Measurements from ENCODE around the gene GRK5.

Gene GRK5

GRCh38 chr10:119446441-119447277 is 239.3 kb downstream of the GRK5 start:
- Histone ChIP-seq H3K4me3 (ENCODE audit: insufficient read depth, low read length, poor library complexity, severe bottlenecking) (no peak overlapping the region), H4K20me1 (ENCODE audit: low read depth, low read length) (no peaks in the 10 kb centered on the region), H3K4me2 (ENCODE audit: low read depth, low read length, poor library complexity, severe bottlenecking) (no peak overlapping the region), H3K9me2 (replicated peaks; ENCODE audit: insufficient read depth, low read length) (no peaks in the 10 kb centered on the region), H3K36me3 (ENCODE audit: low read length) (no peaks in the 10 kb centered on the region), H3K79me2 (ENCODE audit: insufficient read depth, low read length) (no peaks in the 10 kb centered on the region), H3K9me3 (ENCODE audit: insufficient read depth, low read length) (no peaks in the 10 kb centered on the region), H3F3A (ENCODE audit: insufficient read depth) (no peaks in the 10 kb centered on the region), H3K9ac (ENCODE audit: low read length) (no peak overlapping the region), H3K27ac (ENCODE audit: low read depth, low read length) (no peak overlapping the region), H2AFZ (ENCODE audit: low read depth, low read length, severe bottlenecking) (no peak overlapping the region), H3K27me3 (ENCODE audit: low read length) (no peaks in the 10 kb centered on the region)
- TF ChIP-seq EZH2phosphoT487 (conservative IDR thresholded peaks at IDR 0.05; ENCODE audit: low read length): no peak
- TF ChIP-seq CTCF (IDR thresholded peaks at IDR 0.05; ENCODE audit: insufficient read depth, low read length, poor library complexity, severe bottlenecking): no peak

GRCh38 chr10:119447421-119447820 is 240.1 kb downstream of the GRK5 start:
- Histone ChIP-seq H3K9me3 (ENCODE audit: insufficient read depth, low read length) (no peaks in the 10 kb centered on the region), H3F3A (ENCODE audit: insufficient read depth) (no peaks in the 10 kb centered on the region), H3K27ac (ENCODE audit: low read depth, low read length) (no peak overlapping the region), H3K9me2 (replicated peaks; ENCODE audit: insufficient read depth, low read length) (no peaks in the 10 kb centered on the region), H3K9ac (ENCODE audit: low read length) (no peak overlapping the region), H3K36me3 (ENCODE audit: low read length) (no peaks in the 10 kb centered on the region), H4K20me1 (ENCODE audit: low read depth, low read length) (no peaks in the 10 kb centered on the region), H3K4me3 (ENCODE audit: insufficient read depth, low read length, poor library complexity, severe bottlenecking) (no peak overlapping the region), H3K4me2 (ENCODE audit: low read depth, low read length, poor library complexity, severe bottlenecking) (no peak overlapping the region), H3K79me2 (ENCODE audit: insufficient read depth, low read length) (no peaks in the 10 kb centered on the region), H2AFZ (ENCODE audit: low read depth, low read length, severe bottlenecking) (no peak overlapping the region), H3K27me3 (ENCODE audit: low read length) (no peaks in the 10 kb centered on the region)
- no peak for TF ChIP-seq EZH2phosphoT487 (conservative IDR thresholded peaks at IDR 0.05; ENCODE audit: low read length)
- TF ChIP-seq CTCF (IDR thresholded peaks at IDR 0.05; ENCODE audit: insufficient read depth, low read length, poor library complexity, severe bottlenecking): no peak

- Histone ChIP-seq H2AFZ (ENCODE audit: low read depth, low read length, severe bottlenecking) (no peak overlapping the region), H3K36me3 (ENCODE audit: low read length) (no peaks in the 10 kb centered on the region), H3K79me2 (ENCODE audit: insufficient read depth, low read length) (no peaks in the 10 kb centered on the region), H3K4me3 (ENCODE audit: insufficient read depth, low read length, poor library complexity, severe bottlenecking) (no peak overlapping the region), H3K27me3 (ENCODE audit: low read length) (no peaks in the 10 kb centered on the region), H4K20me1 (ENCODE audit: low read depth, low read length) (no peaks in the 10 kb centered on the region), H3K4me2 (ENCODE audit: low read depth, low read length, poor library complexity, severe bottlenecking) (no peak overlapping the region), H3K9ac (ENCODE audit: low read length) (no peak overlapping the region), H3F3A (ENCODE audit: insufficient read depth) (no peaks in the 10 kb centered on the region), H3K9me3 (ENCODE audit: insufficient read depth, low read length) (no peaks in the 10 kb centered on the region), H3K9me2 (replicated peaks; ENCODE audit: insufficient read depth, low read length) (no peaks in the 10 kb centered on the region), H3K27ac (ENCODE audit: low read depth, low read length) (no peak overlapping the region)
- TF ChIP-seq EZH2phosphoT487 (conservative IDR thresholded peaks at IDR 0.05; ENCODE audit: low read length) (no peak), CTCF (IDR thresholded peaks at IDR 0.05; ENCODE audit: insufficient read depth, low read length, poor library complexity, severe bottlenecking) (no peak)
Observed at GRCh38 chr10:119447823-119448546, 240.6 kb downstream of the GRK5 start.
